A549 (cell line): ENCODE data around the gene SEC61B. TPM values are rescaled to one million over a fixed set of nuclear protein-coding genes. Genes with fewer than 3 reads are reported as not detected.

ENCODE experiments used
- polyA plus RNA-seq, 4 experiments: library from polyadenylated mRNA; depleted of rRNA in 3 of 4; stranded (reverse); fragments of >200 nt; fragmentation: RNase III in 1 of 4; extraction: RNeasy Plus Mini Kit Qiagen cat#74134 plus additional on column Dnase treatment in 1 of 4; gene quantifications; 2 replicates in 3 of 4; 3 replicates in 1 of 4; pipeline ENCODE4 v1.2.3, GENCODE V29; 2011 to 2017
- small RNA-seq, 6 experiments: library from RNA; depleted of rRNA; stranded (forward); fragments of <200 nt; gene quantifications; one replicate each; pipeline ENCODE3, GENCODE V24; 2012

Gene SEC61B
- polyA plus RNA-seq, 2 of the 4 experiments (the other 2 are of a cell fraction): 194 to 275 TPM

Small RNA genes within 50 kb of the gene (small RNA-seq; reads per million reads assigned to genes)
- 0 reads per million in 6 experiments for gene RN7SL794P

Other genes starting within 250 kb of the SEC61B start
- 45.5 and 77.1 TPM in 2 replicates for gene TGFBR1, start 117.2 kb upstream of the SEC61B start, polyA plus RNA-seq (2011; rRNA removed)
- 18.3 to 25.8 TPM (median 25.4 TPM) in 3 replicates for gene TGFBR1, start 117.2 kb upstream of the SEC61B start, polyA plus RNA-seq (2017; fragmentation: RNase III; extraction: RNeasy Plus Mini Kit Qiagen cat#74134 plus additional on column Dnase treatment)
- 76.3 and 77.9 TPM in 2 replicates for gene ALG2, start 340 bp upstream of the SEC61B start, polyA plus RNA-seq (2011; rRNA removed)
- gene ALG2, start 340 bp upstream of the SEC61B start, polyA plus RNA-seq (2017; fragmentation: RNase III; extraction: RNeasy Plus Mini Kit Qiagen cat#74134 plus additional on column Dnase treatment): 26.1 to 26.6 TPM (median 26.2 TPM) in 3 replicates